ENCODE measurements around the gene DGUOK. TPM values are rescaled to one million over a fixed set of nuclear protein-coding genes. Genes with fewer than 3 reads are reported as not detected.

The DGUOK gene
- polyA plus RNA-seq, 1 donor (not counting 4 experiments of a cell fraction or from before 2014, with no cell fraction given): 102 TPM

- dilution Hi-C loops (cut with MboI; ENCODE audit: extremely low pct_ligation_motif_present, low sequenced_read_pairs): no loop called here
- Histone ChIP-seq H3K79me2 (ENCODE audit: control insufficient read depth, insufficient read depth, low read length) (no peaks in the 10 kb centered on the region), H3K4me3 (ENCODE audit: control insufficient read depth in 2 of 3, extremely low read depth in 1 of 3, insufficient read depth in 2 of 3, low read depth in 1 of 3, low read length in 3 of 3) (no peak overlapping the region), H3K27me3 (ENCODE audit: control insufficient read depth, extremely low read depth, insufficient read depth, low read length) (no peaks in the 10 kb centered on the region), H2AFZ (ENCODE audit: control insufficient read depth, low read length) (no peak overlapping the region), H3K36me3 (ENCODE audit: control insufficient read depth in 2 of 2, extremely low read depth in 1 of 2, insufficient read depth in 2 of 2, low read length in 2 of 2) (no peaks in the 10 kb centered on the region), H3K9me1 (ENCODE audit: control insufficient read depth, extremely low read depth, insufficient read depth, low read length) (no peaks in the 10 kb centered on the region), H3K9ac (ENCODE audit: control insufficient read depth, extremely low read depth, insufficient read depth, low read length) (no peak overlapping the region), H4K20me1 (ENCODE audit: control insufficient read depth, extremely low read depth, insufficient read depth, low read length) (no peaks in the 10 kb centered on the region), H3K9me3 (ENCODE audit: control insufficient read depth, low read depth, low read length) (no peaks in the 10 kb centered on the region), H3K27ac (ENCODE audit: control insufficient read depth, insufficient read depth, low read length) (no peak overlapping the region), H3K4me2 (ENCODE audit: control insufficient read depth, extremely low read depth, insufficient read depth, low read depth, low read length) (no peak overlapping the region), H3K4me1 (ENCODE audit: control insufficient read depth, extremely low read depth, insufficient read depth, low read length) (no peaks in the 10 kb centered on the region)
- FAIRE-seq (no peak), DNase-seq (ENCODE audit: low read depth, low spot score) (no peak)
- TF ChIP-seq, protein P1, sequence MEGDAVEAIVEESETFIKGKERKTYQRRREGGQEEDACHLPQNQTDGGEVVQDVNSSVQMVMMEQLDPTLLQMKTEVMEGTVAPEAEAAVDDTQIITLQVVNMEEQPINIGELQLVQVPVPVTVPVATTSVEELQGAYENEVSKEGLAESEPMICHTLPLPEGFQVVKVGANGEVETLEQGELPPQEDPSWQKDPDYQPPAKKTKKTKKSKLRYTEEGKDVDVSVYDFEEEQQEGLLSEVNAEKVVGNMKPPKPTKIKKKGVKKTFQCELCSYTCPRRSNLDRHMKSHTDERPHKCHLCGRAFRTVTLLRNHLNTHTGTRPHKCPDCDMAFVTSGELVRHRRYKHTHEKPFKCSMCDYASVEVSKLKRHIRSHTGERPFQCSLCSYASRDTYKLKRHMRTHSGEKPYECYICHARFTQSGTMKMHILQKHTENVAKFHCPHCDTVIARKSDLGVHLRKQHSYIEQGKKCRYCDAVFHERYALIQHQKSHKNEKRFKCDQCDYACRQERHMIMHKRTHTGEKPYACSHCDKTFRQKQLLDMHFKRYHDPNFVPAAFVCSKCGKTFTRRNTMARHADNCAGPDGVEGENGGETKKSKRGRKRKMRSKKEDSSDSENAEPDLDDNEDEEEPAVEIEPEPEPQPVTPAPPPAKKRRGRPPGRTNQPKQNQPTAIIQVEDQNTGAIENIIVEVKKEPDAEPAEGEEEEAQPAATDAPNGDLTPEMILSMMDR (optimal IDR thresholded peaks at IDR 0.05 in 1 of 3, IDR thresholded peaks at IDR 0.05 in 1 of 3, conservative IDR thresholded peaks at IDR 0.05 in 1 of 3; ENCODE audit: extremely low read depth in 1 of 3, insufficient read depth in 2 of 3, low read length in 3 of 3): no peak
- no peak for TF ChIP-seq EZH2 (IDR thresholded peaks at IDR 0.05; ENCODE audit: low read length)
These were observed 26.8 kb upstream of the DGUOK start for GRCh38 chr2:73899801-73900336.

- Histone ChIP-seq H3K9ac (ENCODE audit: control insufficient read depth, extremely low read depth, insufficient read depth, low read length) (no peak overlapping the region), H2AFZ (ENCODE audit: control insufficient read depth, low read length) (no peak overlapping the region), H3K4me2 (ENCODE audit: control insufficient read depth, extremely low read depth, insufficient read depth, low read depth, low read length) (no peak overlapping the region), H4K20me1 (ENCODE audit: control insufficient read depth, extremely low read depth, insufficient read depth, low read length) (no peaks in the 10 kb centered on the region), H3K9me1 (ENCODE audit: control insufficient read depth, extremely low read depth, insufficient read depth, low read length) (no peaks in the 10 kb centered on the region), H3K9me3 (ENCODE audit: control insufficient read depth, low read depth, low read length) (no peaks in the 10 kb centered on the region), H3K36me3 (ENCODE audit: control insufficient read depth in 2 of 2, extremely low read depth in 1 of 2, insufficient read depth in 2 of 2, low read length in 2 of 2) (no peaks in the 10 kb centered on the region), H3K79me2 (ENCODE audit: control insufficient read depth, insufficient read depth, low read length) (no peaks in the 10 kb centered on the region), H3K27ac (ENCODE audit: control insufficient read depth, insufficient read depth, low read length) (no peak overlapping the region), H3K4me1 (ENCODE audit: control insufficient read depth, extremely low read depth, insufficient read depth, low read length) (no peaks in the 10 kb centered on the region), H3K4me3 (ENCODE audit: control insufficient read depth in 2 of 3, extremely low read depth in 1 of 3, insufficient read depth in 2 of 3, low read depth in 1 of 3, low read length in 3 of 3) (no peak overlapping the region), H3K27me3 (ENCODE audit: control insufficient read depth, extremely low read depth, insufficient read depth, low read length) (no peaks in the 10 kb centered on the region)
- TF ChIP-seq, protein P1 (optimal IDR thresholded peaks at IDR 0.05 in 1 of 3, IDR thresholded peaks at IDR 0.05 in 1 of 3, conservative IDR thresholded peaks at IDR 0.05 in 1 of 3; ENCODE audit: extremely low read depth in 1 of 3, insufficient read depth in 2 of 3, low read length in 3 of 3): no peak
- no peak for TF ChIP-seq EZH2 (IDR thresholded peaks at IDR 0.05; ENCODE audit: low read length)
- dilution Hi-C loops (cut with MboI; ENCODE audit: extremely low pct_ligation_motif_present, low sequenced_read_pairs): no loop called here
- DNase-seq (ENCODE audit: low read depth, low spot score): no peak
- FAIRE-seq: no peak
These were observed 25.5 kb upstream of the DGUOK start for GRCh38 chr2:73901143-73901542.
